ENCODE measurements around the gene MSRB3. TPM values are rescaled to one million over a fixed set of nuclear protein-coding genes. Genes with fewer than 3 reads are reported as not detected.

Gene MSRB3
- total and polyA plus RNA-seq, 8 donors, result 10.7 to 142 (median 27.8) TPM

GRCh38 chr12:65293735-65294134 is 15.3 kb downstream of the MSRB3 start:
- H3K4me3 ChIP-seq, result no peak overlapping the region
- intact Hi-C loops (cut with DNase I; ENCODE audit: low total_unique reads), result no loop called here
- H3K27me3 ChIP-seq, result no peaks in the 10 kb centered on the region
- H3K4me1 ChIP-seq, result peaks cover 0 to 19% (median 9%) of the 10 kb centered on the region in 4 donors
- WGBS, 5 donors, result 70 to 90% (median 78%) methylated on average over 1 of the region's 1 CpG
- no peaks in the 10 kb centered on the region for H3K36me3 ChIP-seq
- H3K27ac ChIP-seq, result no peak overlapping the region
- H3K9me3 ChIP-seq, result no peaks in the 10 kb centered on the region
- TF ChIP-seq POLR2AphosphoS5 (IDR thresholded peaks at IDR 0.05) (no peak), POLR2A (IDR thresholded peaks at IDR 0.05) (no peak), EP300 (IDR thresholded peaks at IDR 0.05) (no peak), CTCF (IDR thresholded peaks at IDR 0.05) (no peak)
- DNase-seq, result no peak

- H3K27me3 ChIP-seq, result no peaks in the 10 kb centered on the region
- H3K27ac ChIP-seq, result no peak overlapping the region
- intact Hi-C loops (cut with DNase I; ENCODE audit: low total_unique reads), result no loop called here
- H3K4me1 ChIP-seq, result peaks cover 0 to 28% (median 10%) of the 10 kb centered on the region in 4 donors
- no peak for DNase-seq
- no peak overlapping the region for H3K4me3 ChIP-seq
- WGBS, 5 donors, result 75 to 93% (median 86%) methylated on average over 4 of the region's 4 CpGs
- no peaks in the 10 kb centered on the region for H3K36me3 ChIP-seq
- TF ChIP-seq EP300 (IDR thresholded peaks at IDR 0.05), result no peak
- no peak for TF ChIP-seq POLR2AphosphoS5 (IDR thresholded peaks at IDR 0.05)
- TF ChIP-seq CTCF (IDR thresholded peaks at IDR 0.05), result no peak
- no peak for TF ChIP-seq POLR2A (IDR thresholded peaks at IDR 0.05)
- no peaks in the 10 kb centered on the region for H3K9me3 ChIP-seq
Measured at GRCh38 chr12:65294641-65295262, 16.3 kb downstream of the MSRB3 start.

GRCh38 chr12:65296508-65297265 is 18.2 kb downstream of the MSRB3 start:
- H3K27ac ChIP-seq, result no peak overlapping the region
- 74 to 90% (median 76%) methylated on average over 1 of the region's 1 CpG for WGBS, 5 donors
- no peaks in the 10 kb centered on the region for H3K27me3 ChIP-seq
- no peak for TF ChIP-seq POLR2A (IDR thresholded peaks at IDR 0.05)
- TF ChIP-seq CTCF (IDR thresholded peaks at IDR 0.05), result peak in 1 of 7 experiments; percentile 4
- TF ChIP-seq EP300 (IDR thresholded peaks at IDR 0.05), result no peak
- TF ChIP-seq POLR2AphosphoS5 (IDR thresholded peaks at IDR 0.05), result no peak
- intact Hi-C loops (cut with DNase I; ENCODE audit: low total_unique reads), result no loop called here
- H3K9me3 ChIP-seq, result no peaks in the 10 kb centered on the region
- DNase-seq, result no peak
- no peak overlapping the region for H3K4me3 ChIP-seq
- H3K4me1 ChIP-seq, result peaks cover 0 to 32% (median 16%) of the 10 kb centered on the region in 4 donors
- no peaks in the 10 kb centered on the region for H3K36me3 ChIP-seq

GRCh38 chr12:65300097-65300496 is 21.6 kb downstream of the MSRB3 start:
- no peak for DNase-seq
- Histone ChIP-seq H3K4me1 (peaks cover 0 to 30% (median 15%) of the 10 kb centered on the region in 4 donors), H3K9me3 (no peaks in the 10 kb centered on the region), H3K36me3 (no peaks in the 10 kb centered on the region), H3K27ac (no peak overlapping the region), H3K4me3 (no peak overlapping the region), H3K27me3 (no peaks in the 10 kb centered on the region)
- no peak for TF ChIP-seq POLR2AphosphoS5 (IDR thresholded peaks at IDR 0.05)
- no peak for TF ChIP-seq EP300 (IDR thresholded peaks at IDR 0.05)
- no peak for TF ChIP-seq CTCF (IDR thresholded peaks at IDR 0.05)
- TF ChIP-seq POLR2A (IDR thresholded peaks at IDR 0.05), result no peak
- 73 to 85% (median 82%) methylated on average over 2 of the region's 2 CpGs for WGBS, 5 donors
- intact Hi-C loops (cut with DNase I; ENCODE audit: low total_unique reads), result no loop called here
